Body of pancreas (tissue), 4 donors: ENCODE measurements around the gene KIAA0825.

Source experiments
- POLR2A ChIP-seq, 3 donors: fragments of 450-650 bp; IDR thresholded peaks; one replicate each; pipeline ENCODE4 v1.6.1; 2016; ENCODE audit warnings: antibody characterized with exemption in 3 of 3, mild to moderate bottlenecking in 2 of 3
- TF ChIP-seq, protein P1 (sequence below), 7 experiments: fragments of 450-650 bp in 4 of 7; fragments of 200-600 bp in 3 of 7; sonication (generic) in 3 of 7; IDR thresholded peaks; one replicate each; pipeline ENCODE4 v1.5.1; 2016 to 2019; ENCODE audit warnings: antibody characterized with exemption in 7 of 7

DNA sequence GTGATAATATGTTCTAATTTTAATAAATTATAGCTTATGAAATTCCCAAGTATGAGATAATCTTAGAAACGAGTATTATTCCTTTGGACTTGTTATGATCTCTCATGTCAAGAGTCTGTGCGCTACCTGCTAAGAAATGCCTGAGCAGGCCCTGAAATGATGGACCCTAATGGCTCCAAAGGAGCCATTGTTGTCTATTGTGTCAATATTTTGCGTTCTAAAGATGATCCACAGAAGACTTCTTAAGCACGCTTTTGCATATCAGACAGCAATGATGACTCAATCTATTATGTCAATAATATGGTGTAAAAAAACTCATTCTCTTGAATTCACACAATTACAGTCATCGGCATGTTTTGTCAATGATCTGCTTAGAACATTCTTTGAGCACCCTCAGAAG lies 306.1 kb downstream of the KIAA0825 start:
- TF ChIP-seq, protein P1, sequence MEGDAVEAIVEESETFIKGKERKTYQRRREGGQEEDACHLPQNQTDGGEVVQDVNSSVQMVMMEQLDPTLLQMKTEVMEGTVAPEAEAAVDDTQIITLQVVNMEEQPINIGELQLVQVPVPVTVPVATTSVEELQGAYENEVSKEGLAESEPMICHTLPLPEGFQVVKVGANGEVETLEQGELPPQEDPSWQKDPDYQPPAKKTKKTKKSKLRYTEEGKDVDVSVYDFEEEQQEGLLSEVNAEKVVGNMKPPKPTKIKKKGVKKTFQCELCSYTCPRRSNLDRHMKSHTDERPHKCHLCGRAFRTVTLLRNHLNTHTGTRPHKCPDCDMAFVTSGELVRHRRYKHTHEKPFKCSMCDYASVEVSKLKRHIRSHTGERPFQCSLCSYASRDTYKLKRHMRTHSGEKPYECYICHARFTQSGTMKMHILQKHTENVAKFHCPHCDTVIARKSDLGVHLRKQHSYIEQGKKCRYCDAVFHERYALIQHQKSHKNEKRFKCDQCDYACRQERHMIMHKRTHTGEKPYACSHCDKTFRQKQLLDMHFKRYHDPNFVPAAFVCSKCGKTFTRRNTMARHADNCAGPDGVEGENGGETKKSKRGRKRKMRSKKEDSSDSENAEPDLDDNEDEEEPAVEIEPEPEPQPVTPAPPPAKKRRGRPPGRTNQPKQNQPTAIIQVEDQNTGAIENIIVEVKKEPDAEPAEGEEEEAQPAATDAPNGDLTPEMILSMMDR (IDR thresholded peaks at IDR 0.05): no peak
- TF ChIP-seq POLR2A (IDR thresholded peaks at IDR 0.05): no peak
